Activated T-cell treated with anti-CD3 and anti-CD28 coated beads, Interleukin-2, amount 50 U/mL, for 1 hour (primary cell): ENCODE measurements around the gene MANBA.

Source experiments
- DNase-seq: peaks from one replicate; pipeline ENCODE4 v3.0.0-alpha.2; 2020

MANBA gene

GRCh38 chr4:102760645-102761295 is at the start of gene MANBA:
MANBA (minus strand) TSS chr4:102760968; CDS start chr4:102760894, 74 bp downstream.
- DNase-seq, result peak; percentile 81

GRCh38 chr4:102809691-102810090 is 48.9 kb upstream of the MANBA start:
- DNase-seq, result no peak

GRCh38 chr4:102809190-102809589 is 48.4 kb upstream of the MANBA start:
- DNase-seq, result no peak

DNA sequence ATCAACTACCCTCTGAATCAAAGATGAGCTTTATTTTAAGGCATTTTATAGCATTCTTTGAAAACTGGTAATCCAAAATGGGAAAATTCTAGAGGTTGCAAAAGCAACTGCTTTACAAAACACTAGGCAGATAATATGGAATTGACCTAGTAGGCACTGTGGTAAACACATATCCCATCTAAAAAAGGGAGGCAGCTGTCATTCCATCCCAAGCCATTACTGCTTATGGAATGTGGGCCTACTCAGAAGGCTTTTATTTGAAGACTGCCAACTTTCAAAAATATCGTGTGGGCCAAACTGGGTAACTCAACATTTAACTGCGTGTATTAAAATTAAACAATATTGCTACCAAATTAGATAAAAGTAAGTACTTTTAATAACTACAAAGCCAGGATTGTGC is 47.2 kb upstream of the MANBA start:
- DNase-seq, result no peak

DNA sequence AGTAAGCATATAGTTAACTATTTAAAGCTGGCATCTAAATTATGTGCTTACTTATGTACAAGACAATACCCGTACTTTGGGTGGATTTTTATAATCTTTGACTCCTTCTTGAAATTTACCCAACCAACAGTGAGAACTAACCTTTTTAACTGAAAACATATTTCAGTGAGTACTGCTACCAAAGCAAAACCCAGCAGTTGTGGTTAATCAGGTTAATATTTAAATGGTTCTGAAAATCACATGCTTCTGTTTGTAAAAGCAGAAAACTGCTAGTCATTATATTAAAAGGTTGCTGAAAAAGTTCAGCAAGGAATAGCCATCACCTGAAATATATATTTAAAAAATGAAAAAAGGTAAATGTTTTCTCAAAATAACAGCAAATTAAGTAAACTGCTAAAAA is 46.6 kb upstream of the MANBA start:
- DNase-seq, result no peak

DNA sequence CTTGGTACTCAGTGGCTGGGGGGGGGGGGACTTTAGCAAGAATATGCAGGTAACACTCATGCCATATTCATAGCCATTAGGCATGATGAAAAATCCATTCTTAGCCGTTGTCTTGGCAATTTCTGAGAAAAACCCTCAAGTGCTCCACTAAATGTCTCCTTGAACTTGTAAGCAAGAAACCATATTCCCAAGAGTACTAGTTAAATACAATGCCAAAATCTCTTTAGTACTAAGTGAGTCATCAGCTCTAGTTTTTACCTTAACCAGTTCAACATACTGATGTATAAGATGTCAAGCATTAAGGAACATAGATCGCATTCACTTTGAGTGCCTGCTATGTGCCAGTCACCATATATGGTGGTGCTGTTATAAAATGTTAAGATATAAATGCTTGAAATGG is 39.0 kb upstream of the MANBA start:
- no peak for DNase-seq

DNA sequence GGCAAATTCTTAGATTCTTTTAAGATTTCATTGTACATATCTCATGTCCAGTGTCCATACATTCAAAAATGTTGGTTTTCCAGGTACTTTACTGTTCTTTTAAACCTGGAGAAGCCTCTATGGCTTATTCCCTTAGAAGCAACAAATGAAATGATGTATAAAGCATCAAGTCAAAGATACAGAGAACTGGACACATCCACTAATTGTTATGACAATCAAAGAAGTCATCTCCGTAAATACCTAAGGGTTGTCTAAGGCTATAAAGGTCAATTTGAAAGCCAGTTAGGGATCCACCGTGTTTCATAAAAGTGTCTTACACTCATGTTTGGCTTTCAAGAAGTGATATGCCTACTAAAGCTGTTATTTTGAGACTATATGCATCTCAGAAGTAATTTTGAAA is 34.2 kb upstream of the MANBA start:
- no peak for DNase-seq

GRCh38 chr4:102792361-102792936 is 31.7 kb upstream of the MANBA start:
- no peak for DNase-seq

DNA sequence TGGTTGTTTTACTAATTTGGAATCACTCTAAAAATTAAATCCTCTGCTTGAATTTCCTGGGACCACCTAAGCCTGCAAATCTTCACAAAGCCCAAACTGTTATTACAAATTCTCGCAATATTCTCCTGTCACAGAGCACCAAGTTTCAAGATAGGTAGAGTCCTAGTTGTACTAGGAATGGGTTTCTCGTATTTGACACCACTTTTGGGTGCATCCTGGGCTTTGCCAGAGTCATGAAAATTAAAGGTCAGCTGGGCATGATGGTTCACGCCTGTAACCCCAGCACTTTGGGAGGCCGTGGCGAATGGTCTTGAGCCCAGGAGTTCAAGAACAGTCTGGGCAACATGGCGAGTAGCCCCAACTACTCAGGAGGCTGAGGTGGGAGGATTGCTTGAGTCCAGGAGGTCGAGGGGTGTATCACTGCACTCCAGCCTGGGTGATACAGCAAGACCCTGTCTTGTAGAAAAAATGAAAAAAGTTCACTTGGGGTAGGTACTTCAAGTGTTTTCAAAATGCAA is 30.6 kb upstream of the MANBA start:
- DNase-seq, result no peak

DNA sequence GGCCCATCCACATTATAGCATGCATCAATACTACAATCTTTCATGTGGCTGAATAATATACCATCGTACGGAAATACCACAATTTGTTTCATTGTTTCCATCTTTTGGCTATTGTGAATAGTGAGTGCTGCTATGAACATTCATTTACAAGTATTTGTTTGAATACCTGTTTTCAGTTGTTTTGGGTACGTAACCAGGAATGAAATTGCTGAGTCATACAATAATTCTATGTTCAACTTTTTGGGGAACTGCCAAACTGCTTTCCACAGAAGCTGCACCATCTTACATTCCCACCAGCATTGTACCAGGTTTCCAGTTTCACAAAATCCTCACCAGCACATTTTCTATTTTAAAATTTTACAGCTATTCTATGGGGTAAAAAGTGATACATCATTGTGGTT is 28.5 kb upstream of the MANBA start:
- DNase-seq, result no peak

- no peak for DNase-seq
Measured at GRCh38 chr4:102787944-102788343, 27.2 kb upstream of the MANBA start.

DNA sequence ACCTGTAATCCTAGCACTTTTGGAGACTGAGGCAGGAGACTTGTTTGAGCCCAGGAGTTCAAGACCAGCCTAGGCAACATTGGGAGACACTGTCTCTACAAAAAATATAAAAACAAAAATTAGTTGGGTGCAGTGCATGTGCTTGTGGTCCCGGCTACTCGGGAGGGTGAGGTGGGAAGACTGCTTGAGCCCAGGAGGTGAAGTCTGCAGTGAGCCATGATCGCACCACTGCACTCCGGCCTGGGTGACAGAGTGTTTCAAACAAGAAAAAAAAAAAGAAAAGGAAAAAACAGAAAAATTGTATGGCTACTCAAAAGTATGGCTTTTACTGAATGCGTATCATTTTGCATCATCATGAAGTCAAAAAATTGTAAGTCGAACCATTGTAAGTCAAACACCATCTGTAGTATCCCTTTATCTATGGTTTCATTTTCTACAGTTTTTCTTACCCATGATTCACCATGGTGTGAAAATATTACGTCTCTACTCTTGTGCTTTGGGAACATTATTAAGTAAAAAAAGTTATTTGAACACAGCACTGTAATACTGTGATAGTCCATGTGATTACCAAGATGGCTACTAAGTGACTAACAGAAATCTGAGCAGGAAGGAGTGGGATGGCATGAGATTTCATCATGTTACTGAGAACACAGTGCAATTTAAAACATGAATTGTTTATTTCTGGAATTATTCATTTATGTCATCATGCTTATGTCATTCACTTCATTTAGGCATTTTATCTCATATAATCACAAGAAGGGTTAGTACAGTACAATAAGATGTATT is 26.5 kb upstream of the MANBA start:
- no peak for DNase-seq

- DNase-seq, result no peak
Measured at GRCh38 chr4:102786279-102786678, 25.5 kb upstream of the MANBA start.

DNA sequence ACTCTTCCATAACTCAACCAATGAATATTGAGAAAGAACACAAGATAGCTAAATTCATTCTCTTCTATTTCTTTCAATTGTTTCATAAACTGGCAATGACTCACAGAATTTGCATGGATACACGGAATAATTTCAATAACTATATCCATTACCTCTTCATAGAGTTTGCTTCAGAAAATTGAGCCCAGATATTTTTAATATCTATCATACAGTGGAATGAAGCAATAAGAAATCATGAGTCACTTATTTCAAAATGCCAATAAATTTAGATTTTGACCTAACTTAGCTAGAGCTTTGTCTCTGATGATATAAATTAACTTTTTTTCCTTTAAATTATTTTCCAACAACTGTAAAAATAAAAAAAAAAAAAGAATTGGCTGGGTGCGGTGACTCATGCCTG is 22.2 kb upstream of the MANBA start:
- DNase-seq, result no peak

DNA sequence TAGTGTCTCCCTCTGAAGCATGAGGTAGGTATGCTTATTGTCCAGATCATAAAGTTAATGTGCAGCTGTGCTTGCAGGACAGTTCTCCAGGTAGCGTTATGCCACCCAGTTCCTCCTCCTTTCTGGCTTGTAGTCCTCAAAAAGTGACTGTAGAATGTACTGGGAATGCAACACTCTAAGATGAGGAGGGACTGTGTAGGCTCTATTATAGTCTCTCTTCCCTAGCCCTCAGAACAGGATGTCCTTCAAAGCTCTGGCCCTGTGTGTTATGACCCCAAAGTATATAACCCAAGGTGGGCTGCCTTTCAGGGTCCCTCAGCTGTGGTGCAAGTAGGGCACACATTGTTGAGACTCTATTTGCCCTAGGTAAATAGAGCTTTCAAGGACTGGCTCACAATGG is 20.8 kb upstream of the MANBA start:
- no peak for DNase-seq

DNA sequence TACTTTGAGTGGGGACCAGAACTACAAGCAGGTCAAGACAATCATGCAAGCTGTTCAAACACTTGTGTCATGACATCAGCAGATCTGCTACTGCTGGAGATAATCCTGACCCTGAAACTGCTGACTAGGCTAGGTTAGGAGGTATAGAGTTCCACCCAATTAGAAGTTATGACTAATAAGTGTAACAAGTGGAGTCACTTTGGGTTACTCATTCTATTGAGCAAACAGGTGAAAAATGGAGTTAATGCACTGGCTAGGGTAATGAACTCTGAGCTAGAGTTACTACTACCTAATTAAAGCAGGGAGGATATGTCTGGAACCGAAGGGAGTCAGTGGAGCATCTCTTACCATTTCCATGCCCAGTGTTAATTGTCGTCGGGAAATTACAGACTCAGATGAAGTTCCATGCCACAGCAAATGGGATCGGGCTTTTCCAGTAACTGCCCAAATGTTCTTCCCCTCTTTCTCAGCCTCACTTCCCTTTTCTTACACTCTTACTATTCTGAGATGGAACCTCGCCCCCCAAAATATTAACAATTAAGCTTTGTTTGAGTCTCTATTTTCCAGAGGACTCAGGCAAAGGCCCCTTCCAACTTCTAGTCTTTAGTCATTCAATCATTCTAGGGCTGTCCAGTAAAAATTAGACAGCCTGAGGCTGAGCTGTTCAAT is 19.8 kb upstream of the MANBA start:
- DNase-seq, result no peak

DNA sequence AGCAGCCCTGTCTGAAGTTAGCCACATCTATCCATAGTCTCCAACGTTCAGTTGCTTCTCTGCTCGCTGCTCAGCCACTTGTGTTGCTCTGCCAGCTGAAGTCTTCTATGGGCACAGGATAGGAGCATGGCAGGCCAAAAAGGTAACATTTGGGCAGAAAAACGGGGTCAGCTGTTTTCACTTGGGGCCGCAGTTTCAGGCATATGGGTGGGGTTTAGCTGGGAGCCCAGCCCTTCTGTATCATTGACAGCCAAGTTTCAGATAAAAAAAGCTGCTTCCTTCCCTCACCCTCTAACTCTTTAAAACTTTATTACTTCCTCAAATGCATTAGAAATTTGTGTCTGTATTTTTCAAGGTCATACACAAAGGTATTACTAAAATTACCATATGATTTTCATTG is 18.4 kb upstream of the MANBA start:
- DNase-seq, result no peak

- no peak for DNase-seq
Measured at GRCh38 chr4:102778720-102779119, 18.0 kb upstream of the MANBA start.

DNA sequence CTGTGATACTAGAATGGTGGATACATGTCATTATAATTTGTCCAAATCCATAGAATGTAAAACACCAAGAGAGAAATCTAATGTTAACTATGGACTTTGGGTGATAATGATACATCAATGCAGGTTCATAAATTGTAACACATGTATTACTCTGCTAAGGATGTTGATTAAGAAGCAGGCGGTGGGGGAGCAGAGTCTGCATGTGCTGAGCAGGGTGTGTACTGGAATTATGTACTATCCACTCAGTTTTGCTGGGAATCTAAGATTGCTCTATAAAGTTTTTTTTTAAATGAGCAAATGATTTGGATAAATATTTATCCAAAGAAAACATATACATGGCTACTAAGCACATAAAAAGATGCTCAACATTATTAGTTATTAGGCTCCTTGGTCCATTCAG is 15.0 kb upstream of the MANBA start:
- no peak for DNase-seq

DNA sequence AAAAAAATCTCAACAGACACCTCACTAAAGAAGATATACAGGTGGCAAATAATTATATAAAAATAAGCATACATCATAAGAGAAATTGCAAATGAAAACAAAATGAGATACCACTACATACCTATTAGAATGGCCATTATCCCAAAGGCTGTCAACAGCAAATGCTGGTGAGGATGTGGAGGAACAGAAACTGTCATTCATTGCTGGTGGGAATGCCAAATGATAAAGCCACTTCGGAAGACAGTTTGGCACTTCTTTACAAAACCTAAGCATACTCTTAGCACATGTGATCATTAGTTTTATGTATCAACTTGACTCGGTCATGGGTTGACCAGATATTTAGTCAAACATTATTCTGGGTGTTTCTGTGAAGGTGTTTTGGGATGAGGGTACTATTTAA is 13.5 kb upstream of the MANBA start:
- DNase-seq, result no peak

DNA sequence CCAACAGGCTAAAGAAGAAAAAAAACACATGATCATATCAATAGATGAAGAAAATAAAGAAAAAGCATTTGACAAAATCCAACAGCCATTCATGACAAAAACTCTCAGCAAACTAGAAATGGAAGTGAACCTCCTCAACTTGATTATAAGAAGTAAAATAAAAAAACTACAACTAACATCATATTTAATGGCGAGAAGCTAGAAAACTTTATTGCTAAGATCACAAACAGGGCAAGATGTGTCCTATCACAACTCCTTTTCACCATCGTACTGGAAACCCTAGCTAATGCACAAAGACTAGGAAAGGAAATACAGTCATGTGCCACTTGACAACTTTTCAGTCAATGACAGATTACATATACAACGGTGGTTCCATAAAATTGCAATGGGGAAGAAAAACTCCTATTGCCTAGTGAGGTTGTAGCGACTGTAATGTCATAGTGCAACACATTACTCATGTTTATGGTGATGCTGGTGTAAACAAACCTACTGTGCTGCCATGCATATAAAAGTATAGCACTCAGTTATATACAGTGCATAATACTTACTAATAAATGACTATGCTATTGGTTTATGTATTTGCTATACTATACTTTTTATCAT is 12.1 kb upstream of the MANBA start:
- no peak for DNase-seq

DNA sequence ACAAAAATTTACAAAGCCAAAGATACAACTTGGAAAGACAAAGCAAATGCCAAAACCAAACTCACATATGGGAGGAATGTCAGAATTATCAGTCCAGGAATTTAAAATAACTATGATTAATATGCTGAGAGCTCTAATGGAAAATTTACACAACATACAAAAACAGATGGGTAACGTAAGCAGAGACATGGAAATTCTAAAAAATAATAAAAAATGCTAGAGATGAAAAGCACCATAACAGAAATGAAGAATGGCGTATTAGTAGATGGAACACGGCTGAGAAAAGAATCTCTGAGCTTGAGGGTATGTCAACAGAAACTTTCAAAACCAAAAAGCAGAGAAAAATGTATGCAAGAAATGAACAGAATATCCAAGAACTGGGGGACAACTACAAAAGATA is 4.1 kb upstream of the MANBA start:
- DNase-seq, result no peak

DNA sequence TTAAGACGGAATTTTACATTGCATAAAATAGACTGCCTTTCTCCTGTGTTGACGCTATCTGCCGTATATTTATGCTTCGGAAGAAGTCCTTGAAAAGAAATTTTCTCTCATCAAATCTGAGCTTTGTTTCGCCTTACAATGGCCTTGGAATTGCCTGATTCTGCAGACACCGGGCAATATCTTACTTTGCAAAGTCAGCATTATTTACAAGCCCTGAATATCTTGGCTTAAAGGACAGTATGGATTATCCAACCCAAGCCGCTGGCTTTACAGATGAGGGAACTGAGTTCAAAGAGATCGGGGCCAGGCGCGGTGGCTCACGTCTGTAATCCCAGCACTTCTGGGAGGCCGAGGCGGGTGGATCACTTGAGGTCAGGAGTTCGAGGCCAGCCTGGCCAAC is 1.1 kb upstream of the MANBA start:
- DNase-seq, result no peak
